Osteoblast (primary cell): ENCODE results near the gene MBOAT7. TPM values are rescaled to one million over a fixed set of nuclear protein-coding genes. Genes with fewer than 3 reads are reported as not detected.

ENCODE experiments used
- DNase-seq: peaks from one replicate; pipeline ENCODE4 v3.0.0; 2011; ENCODE audit warnings: low spot score, mixed read lengths; ENCODE audit not compliant: insufficient read length; ENCODE audit errors: missing footprints
- H2AFZ ChIP-seq: 2 replicates; pipeline ENCODE4 v1.6.0; 2011; ENCODE audit warnings: mild to moderate bottlenecking, low read length
- H3K27ac ChIP-seq: 2 replicates; pipeline ENCODE4 v1.5.1; 2011; ENCODE audit warnings: mild to moderate bottlenecking, low read depth, low read length, moderate library complexity
- H3K27me3 ChIP-seq: 2 replicates; pipeline ENCODE4 v1.6.0; 2012; ENCODE audit warnings: mild to moderate bottlenecking, control low read depth, inconsistent platforms, low read length, moderate library complexity; ENCODE audit not compliant: insufficient read depth
- H3K36me3 ChIP-seq: 2 replicates; pipeline ENCODE4 v1.5.1; 2011; ENCODE audit warnings: mild to moderate bottlenecking, low read length, control low read depth, moderate library complexity; ENCODE audit not compliant: insufficient read depth
- H3K4me1 ChIP-seq: 2 replicates; pipeline ENCODE4 v1.5.1; 2011; ENCODE audit warnings: mild to moderate bottlenecking, low read length, control low read depth, moderate library complexity; ENCODE audit not compliant: insufficient read depth
- H3K4me2 ChIP-seq: 2 replicates; pipeline ENCODE4 v1.6.0; 2011; ENCODE audit warnings: mild to moderate bottlenecking, low read length; ENCODE audit not compliant: insufficient read depth
- H3K4me3 ChIP-seq: fragments of 200-600 bp; sonication (generic); 3 replicates; pipeline ENCODE4 v1.5.1; 2012; ENCODE audit warnings: mild to moderate bottlenecking, low read length, inconsistent platforms; ENCODE audit not compliant: insufficient read depth
- H3K79me2 ChIP-seq: 2 replicates; pipeline ENCODE4 v1.6.0; 2012; ENCODE audit warnings: mild to moderate bottlenecking, low read length, control low read depth, inconsistent platforms; ENCODE audit not compliant: insufficient read depth
- H3K9me3 ChIP-seq: 2 replicates; pipeline ENCODE4 v1.5.1; 2011; ENCODE audit warnings: low read depth, low read length, control low read depth
- H4K20me1 ChIP-seq: 2 replicates; pipeline ENCODE4 v1.6.0; 2012; ENCODE audit warnings: mild to moderate bottlenecking, low read length, control low read depth; ENCODE audit not compliant: insufficient read depth
- CTCF ChIP-seq: IDR thresholded peaks from 2 replicates; pipeline ENCODE4 v1.5.1; 2011; ENCODE audit warnings: mild to moderate bottlenecking, low read depth, low read length, moderate library complexity; ENCODE audit errors: extremely low read depth
- total RNA-seq: library from RNA; depleted of rRNA; stranded (reverse); fragments of >200 nt; gene quantifications from 2 replicates; pipeline ENCODE4 v1.2.3, GENCODE V29; 2012

The MBOAT7 gene
- total RNA-seq, 1 donor, result 26.1 TPM

- Histone ChIP-seq H4K20me1 (peaks cover 37% of the 10 kb centered on the region), H3K4me1 (peaks cover 19% of the 10 kb centered on the region), H3K9me3 (no peaks in the 10 kb centered on the region), H3K4me2 (peak overlapping the region; percentile 99), H3K27ac (peak overlapping the region; percentile 73), H3K27me3 (no peaks in the 10 kb centered on the region), H3K4me3 (peak overlapping the region; percentile 87), H2AFZ (peak overlapping the region; percentile 81), H3K79me2 (peaks cover 45% of the 10 kb centered on the region), H3K36me3 (peaks cover 26% of the 10 kb centered on the region)
- DNase-seq, result peak; percentile 100
- TF ChIP-seq CTCF, result no peak
Measured at GRCh38 chr19:54136864-54137698, 52.3 kb downstream of the MBOAT7 start.

- peaks cover 26% of the 10 kb centered on the region for H3K36me3 ChIP-seq
- H3K27ac ChIP-seq, result peak overlapping the region; percentile 71
- no peak for TF ChIP-seq CTCF
- H3K4me3 ChIP-seq, result peak overlapping the region; percentile 76
- peak overlapping the region; percentile 99 for H3K4me2 ChIP-seq
- peak overlapping the region; percentile 81 for H2AFZ ChIP-seq
- no peaks in the 10 kb centered on the region for H3K9me3 ChIP-seq
- H3K79me2 ChIP-seq, result peaks cover 37% of the 10 kb centered on the region
- peaks cover 29% of the 10 kb centered on the region for H4K20me1 ChIP-seq
- peaks cover 19% of the 10 kb centered on the region for H3K4me1 ChIP-seq
- DNase-seq, result peak; percentile 92
- H3K27me3 ChIP-seq, result no peaks in the 10 kb centered on the region
Measured at GRCh38 chr19:54136086-54136863, 53.1 kb downstream of the MBOAT7 start.

GRCh38 chr19:54133957-54134590 is 55.3 kb downstream of the MBOAT7 start:
- H3K36me3 ChIP-seq, result peaks cover 23% of the 10 kb centered on the region
- H3K9me3 ChIP-seq, result no peaks in the 10 kb centered on the region
- no peak overlapping the region for H2AFZ ChIP-seq
- H3K4me2 ChIP-seq, result no peak overlapping the region
- no peak for TF ChIP-seq CTCF
- no peak for DNase-seq
- peaks cover 7% of the 10 kb centered on the region for H4K20me1 ChIP-seq
- H3K4me3 ChIP-seq, result no peak overlapping the region
- peaks cover 15% of the 10 kb centered on the region for H3K79me2 ChIP-seq
- H3K27me3 ChIP-seq, result no peaks in the 10 kb centered on the region
- H3K4me1 ChIP-seq, result peaks cover 16% of the 10 kb centered on the region
- no peak overlapping the region for H3K27ac ChIP-seq
